Stimulated activated naive CD8-positive, alpha-beta T cell treated with anti-CD3 and anti-CD28 coated beads, Interleukin-15, Interleukin-2, amounts not matched to agents 100 U/mL and 50 U/mL, for 24 hours (primary cell): Measurements from ENCODE around the gene CXCR4.
"Not testable (repeated sequence)": the region's sequence is repeated elsewhere in the genome, so short reads cannot be mapped to it uniquely, and the experiment has no call there.

Source experiments
- ATAC-seq: fragments of 150-1000 bp; cut with Tn5 transposase; one replicate; pipeline ENCODE4 v1.10.0; 2021
- DNase-seq: peaks from one replicate; pipeline ENCODE4 v3.0.0; 2021

CXCR4 gene

DNA sequence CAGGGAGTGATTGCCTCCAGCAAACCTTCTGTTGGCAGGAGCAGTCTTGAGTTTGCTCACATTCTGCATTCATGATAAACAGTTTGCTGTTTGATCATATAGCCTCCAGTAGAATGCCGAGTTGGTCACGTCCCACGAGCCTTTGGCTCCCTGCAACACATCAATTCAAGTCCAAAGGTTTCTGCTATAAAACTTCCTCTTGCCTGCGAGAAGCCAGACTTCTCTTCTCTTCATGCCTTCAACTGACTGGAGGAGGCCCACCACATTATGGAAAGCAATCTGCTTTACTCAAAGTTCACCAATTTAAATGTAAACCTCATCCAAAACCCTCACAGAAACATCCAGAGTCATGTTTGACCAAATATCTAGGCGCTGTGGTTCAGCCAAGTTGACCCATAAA, 40.8 kb downstream of the CXCR4 start:
- DNase-seq (no peak), ATAC-seq (no peak)

DNA sequence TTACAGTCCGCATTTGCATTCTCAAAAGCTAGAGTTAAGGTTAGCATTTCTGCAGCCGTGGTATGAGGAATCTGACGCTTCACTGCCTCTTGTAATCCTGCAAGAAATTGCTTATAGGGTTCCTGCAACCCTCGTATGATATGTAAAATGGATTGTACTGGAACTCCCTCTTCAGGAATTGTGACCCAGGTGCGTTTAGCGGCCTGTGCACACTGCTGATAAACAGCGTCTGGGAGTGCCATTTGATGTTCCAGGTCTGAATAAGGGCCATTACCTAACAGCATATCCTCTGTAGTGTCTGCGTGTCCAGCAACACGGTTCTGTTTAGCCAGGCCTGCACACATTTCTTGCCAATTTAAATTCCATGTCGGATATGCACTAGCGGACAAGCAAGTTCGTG, 42.5 kb downstream of the CXCR4 start:
- DNase-seq (no peak), ATAC-seq (no peak)

DNA sequence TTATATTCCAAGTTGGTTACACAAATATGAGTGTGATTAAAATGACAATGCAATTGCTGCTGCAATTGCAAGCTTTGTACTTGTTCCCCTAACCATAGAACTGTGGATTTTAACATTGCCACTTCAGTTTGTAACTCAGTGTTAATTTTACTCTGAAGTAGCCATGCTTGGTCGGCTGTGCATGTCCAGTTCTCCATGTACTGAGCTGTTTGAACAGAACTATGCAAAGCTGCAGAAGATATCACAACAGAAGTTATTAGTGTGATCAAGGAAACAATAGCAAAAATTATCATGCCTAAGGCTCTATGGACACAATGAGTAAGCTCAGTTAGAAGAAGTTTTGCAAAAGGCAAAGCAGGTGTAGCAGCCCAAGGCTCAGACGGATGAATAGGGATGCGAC, 45.3 kb downstream of the CXCR4 start:
- ATAC-seq (no peak), DNase-seq (no peak)

DNA sequence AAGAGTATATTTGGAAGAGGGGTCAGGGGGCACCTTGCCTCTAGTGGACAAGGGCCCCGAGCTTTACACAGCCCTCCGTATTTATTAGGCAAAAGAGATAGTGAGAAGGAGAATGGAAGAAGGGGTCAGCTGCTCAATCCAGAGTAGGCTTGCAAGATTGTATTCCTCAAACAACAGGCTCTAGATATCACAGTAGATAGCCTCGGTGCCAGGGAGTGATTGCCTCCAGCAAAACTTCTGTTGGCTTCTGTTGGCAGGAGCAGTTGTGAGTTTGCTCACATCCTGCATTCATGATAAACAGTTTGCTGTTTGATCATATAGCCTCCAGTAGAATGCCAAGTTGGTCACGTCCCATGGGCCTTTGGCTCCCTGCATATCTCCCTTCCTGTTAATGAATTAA, 46.1 kb downstream of the CXCR4 start:
- not testable (repeated sequence) for DNase-seq

DNA sequence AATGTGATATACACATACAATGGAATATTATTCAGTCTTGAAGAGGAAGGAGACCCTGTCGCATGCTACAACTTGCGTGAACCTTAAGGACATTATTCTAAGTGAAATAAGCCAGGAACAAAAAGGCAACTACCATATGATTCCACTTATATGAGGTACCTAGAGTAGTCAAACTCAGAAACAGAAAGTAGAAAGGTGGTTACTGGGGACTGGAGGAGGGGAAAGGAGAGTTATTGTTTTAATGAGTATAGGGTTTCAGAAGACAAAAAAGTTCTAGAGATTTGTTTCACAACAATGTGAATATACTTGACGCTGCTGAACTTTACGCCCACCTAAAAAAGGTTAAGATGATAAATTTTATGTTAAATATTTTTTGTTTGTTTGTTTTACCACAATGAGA, 47.0 kb downstream of the CXCR4 start:
- no peak for DNase-seq
- peak; percentile 32 for ATAC-seq

More for the DNA sequence above, 46.1 kb downstream of the CXCR4 start:
- not testable (repeated sequence) for ATAC-seq

DNA sequence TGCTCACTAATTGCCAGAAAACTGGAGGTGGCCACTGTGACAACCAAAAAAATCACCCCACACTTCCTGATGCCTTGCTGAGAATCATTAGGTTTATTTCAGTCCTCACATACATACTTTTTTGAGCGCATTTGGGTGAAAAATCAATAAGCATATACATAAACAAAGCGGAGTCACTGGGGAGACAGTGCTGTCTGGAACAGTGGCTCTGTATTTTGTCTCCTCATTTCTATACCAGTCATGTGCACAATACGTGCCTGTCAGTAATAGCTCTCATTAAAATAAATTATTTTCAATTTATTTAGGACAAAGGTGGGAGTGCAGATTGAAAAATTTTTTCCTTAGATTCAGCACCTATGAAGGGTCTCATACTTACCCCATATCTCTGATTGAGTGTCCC, 48.2 kb downstream of the CXCR4 start:
- no peak for DNase-seq
- no peak for ATAC-seq

DNA sequence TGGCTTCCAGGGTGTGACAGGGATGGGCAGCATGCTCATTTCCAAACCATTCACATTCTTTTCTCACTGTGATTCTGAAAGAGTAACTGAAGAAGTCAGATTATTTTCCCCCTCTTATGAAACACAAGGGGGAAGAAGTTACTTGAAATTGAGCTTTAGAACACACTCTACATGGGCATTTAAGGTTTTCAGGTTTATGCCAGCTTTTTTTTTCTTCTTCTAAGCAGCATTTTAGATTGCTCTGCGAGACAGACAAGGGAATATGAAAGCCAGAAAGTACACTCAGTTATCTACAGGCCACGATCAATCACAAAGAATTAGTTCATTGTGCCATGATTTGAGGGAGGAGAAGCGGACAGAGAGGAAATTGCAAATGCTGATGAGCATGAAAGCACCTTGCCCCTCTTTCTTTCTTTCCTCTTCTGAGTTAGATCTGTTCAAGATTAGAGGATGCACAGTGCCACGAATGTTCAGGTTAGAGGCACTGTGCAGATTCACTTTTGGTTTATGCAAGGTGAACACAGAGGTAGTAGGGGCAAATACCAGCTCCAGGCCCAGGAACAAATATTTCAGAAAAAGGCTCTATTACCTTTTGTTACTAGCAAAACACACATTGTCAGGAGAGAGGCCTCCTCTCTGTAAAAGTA, 49.2 kb downstream of the CXCR4 start:
- no peak for DNase-seq
- ATAC-seq = no peak

DNA sequence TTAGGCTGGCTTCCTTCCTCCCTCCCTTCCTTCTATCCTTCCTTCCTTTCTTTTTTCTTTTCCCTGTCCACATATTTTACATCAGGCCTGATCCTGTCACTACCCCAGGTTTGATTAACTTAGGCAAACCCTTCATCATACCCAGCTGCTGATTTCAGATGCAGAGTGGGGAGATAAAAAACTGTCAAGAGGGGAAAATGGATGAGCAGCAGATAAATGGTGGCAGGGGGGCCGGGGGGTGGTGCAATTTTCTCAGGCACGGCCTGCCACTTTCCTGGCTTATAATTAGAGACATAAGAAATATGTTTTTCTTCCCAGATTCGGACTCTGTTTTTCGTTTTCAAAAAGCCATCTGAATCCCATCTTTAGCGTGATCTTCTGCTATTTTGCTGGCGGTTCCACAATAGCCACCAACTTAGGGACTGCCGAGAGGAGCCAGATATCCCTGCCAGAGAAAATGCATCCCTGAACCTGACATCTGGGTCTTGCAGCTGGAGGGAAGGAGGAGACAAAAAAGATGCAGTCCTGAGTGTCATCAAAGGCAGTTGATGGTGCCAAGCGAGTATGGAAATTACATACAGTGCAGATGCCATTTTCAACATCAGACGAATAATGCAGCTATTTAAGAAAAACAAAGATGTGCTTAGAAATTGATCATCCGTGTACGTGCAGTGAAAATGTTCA, 49.9 kb downstream of the CXCR4 start:
- ATAC-seq (no peak), DNase-seq (no peak)

DNA sequence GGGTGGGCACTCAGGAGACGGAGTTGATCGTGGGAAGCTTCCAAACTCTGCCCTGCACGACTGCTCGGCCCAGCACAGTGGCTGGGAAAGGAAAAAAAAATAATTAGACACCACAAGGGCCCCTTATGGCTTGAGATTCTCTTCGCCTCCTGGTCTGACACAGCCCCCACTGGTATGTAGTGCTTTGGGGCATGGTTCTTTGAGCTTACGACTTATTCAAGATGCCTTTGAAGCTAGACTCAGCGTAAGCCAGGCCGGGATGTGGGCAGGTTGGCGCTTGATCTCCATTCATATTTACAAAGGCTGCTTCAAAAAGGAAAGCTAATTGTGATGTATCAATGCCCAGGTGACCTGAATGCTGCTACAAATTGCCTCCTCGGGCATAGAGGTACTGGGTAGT, 50.5 kb downstream of the CXCR4 start:
- ATAC-seq (no peak), DNase-seq (no peak)

DNA sequence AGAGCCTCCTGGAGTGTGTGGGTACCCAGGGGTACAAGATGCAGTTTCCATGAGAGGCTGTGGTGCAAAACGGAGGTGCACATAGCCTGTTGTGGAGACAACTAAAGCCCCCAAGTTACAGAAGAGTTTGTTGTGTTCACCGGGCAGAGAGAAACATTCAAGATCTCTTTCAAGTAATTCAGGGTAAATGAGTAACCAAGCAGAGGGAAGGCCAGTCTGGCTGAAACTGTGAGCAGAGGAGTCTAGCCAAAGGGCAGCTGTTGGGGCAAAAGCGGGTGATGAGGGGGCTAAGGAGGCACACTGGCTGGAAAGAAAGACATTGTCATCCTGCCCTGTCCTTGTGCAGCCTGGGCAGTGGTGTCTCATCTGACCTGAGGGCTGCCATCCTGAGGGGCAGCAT, 52.0 kb downstream of the CXCR4 start:
- no peak for DNase-seq
- ATAC-seq = no peak

DNA sequence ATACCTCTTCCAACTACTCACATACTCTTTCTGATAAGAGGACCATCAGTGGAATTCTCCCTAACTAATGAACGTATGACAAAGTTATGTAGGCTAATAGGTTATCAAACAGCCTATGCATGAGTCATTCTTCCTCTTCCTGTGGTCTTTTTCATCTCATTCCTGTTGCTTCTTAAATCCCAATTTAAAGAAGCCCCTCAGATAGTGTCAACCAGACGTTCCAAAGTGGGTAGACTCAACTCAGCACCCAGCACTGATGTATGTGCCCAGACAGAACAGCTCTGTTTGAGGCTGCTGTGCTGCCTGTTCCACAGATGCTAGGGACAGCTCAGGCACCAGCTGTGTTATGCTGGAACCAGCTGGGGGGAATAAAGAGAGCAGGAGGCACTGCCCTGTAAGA, 52.6 kb downstream of the CXCR4 start:
- no peak for DNase-seq
- ATAC-seq = no peak
